Measurements from ENCODE around the gene GAS2L2.

- TF ChIP-seq, protein P1, sequence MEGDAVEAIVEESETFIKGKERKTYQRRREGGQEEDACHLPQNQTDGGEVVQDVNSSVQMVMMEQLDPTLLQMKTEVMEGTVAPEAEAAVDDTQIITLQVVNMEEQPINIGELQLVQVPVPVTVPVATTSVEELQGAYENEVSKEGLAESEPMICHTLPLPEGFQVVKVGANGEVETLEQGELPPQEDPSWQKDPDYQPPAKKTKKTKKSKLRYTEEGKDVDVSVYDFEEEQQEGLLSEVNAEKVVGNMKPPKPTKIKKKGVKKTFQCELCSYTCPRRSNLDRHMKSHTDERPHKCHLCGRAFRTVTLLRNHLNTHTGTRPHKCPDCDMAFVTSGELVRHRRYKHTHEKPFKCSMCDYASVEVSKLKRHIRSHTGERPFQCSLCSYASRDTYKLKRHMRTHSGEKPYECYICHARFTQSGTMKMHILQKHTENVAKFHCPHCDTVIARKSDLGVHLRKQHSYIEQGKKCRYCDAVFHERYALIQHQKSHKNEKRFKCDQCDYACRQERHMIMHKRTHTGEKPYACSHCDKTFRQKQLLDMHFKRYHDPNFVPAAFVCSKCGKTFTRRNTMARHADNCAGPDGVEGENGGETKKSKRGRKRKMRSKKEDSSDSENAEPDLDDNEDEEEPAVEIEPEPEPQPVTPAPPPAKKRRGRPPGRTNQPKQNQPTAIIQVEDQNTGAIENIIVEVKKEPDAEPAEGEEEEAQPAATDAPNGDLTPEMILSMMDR (IDR thresholded peaks at IDR 0.05), result no peak
- no peak for TF ChIP-seq POLR2AphosphoS5 (IDR thresholded peaks at IDR 0.05)
Observed at GRCh38 chr17:35695613-35696012, 57.4 kb downstream of the GAS2L2 start.

All from breast epithelium (tissue), 3 donors.